GM12878 (cell line): ENCODE results near the gene MYO16. TPM values are rescaled to one million over a fixed set of nuclear protein-coding genes. Genes with fewer than 3 reads are reported as not detected.

Source experiments
- BACH1 ChIP-seq: fragments of 450-650 bp; IDR thresholded peaks from 2 replicates; pipeline ENCODE4 v1.6.1; 2017; ENCODE audit warnings: mild to moderate bottlenecking, borderline replicate concordance
- CEBPB ChIP-seq, 2 experiments: fragments of 150-350 bp in 1 of 2; IDR thresholded peaks; 2 replicates each; pipeline ENCODE4 v1.6.1; 2012 to 2014; ENCODE audit warnings: low read depth in 2 of 2, low read length in 2 of 2, borderline replicate concordance in 1 of 2, inconsistent platforms in 1 of 2
- DPF2 ChIP-seq: fragments of 450-650 bp; IDR thresholded peaks from 2 replicates; pipeline ENCODE4 v1.6.1; 2017; ENCODE audit warnings: mild to moderate bottlenecking
- EP300 ChIP-seq, 2 experiments: fragments of 150-350 bp in 1 of 2; IDR thresholded peaks; 2 replicates each; pipeline ENCODE4 v1.6.1; 2011 to 2012; ENCODE audit warnings: low read depth in 2 of 2, low read length in 2 of 2, borderline replicate concordance in 1 of 2, improper control_type of control experiment in 1 of 2, inconsistent platforms in 1 of 2; ENCODE audit not compliant: control insufficient read depth in 1 of 2
- GATAD2B ChIP-seq: fragments of 450-650 bp; conservative IDR thresholded peaks from 2 replicates; pipeline ENCODE4 v1.6.1; 2017; ENCODE audit warnings: low read depth, mild to moderate bottlenecking, moderate library complexity
- HDAC6 ChIP-seq: fragments of 200-600 bp; sonication (generic); IDR thresholded peaks from one replicate; pipeline ENCODE4 v1.8.0; 2017; ENCODE audit warnings: antibody characterized with exemption; ENCODE audit not compliant: unreplicated experiment
- IKZF1 ChIP-seq: fragments of 450-650 bp; conservative IDR thresholded peaks from 2 replicates; pipeline ENCODE4 v1.6.1; 2017; ENCODE audit warnings: antibody characterized with exemption, mild to moderate bottlenecking
- IKZF2 ChIP-seq, 2 experiments: fragments of 450-650 bp; IDR thresholded peaks; 2 replicates each; pipeline ENCODE4 v1.6.1; 2017; ENCODE audit warnings: mild to moderate bottlenecking in 2 of 2, moderate library complexity in 2 of 2
- MEF2B ChIP-seq: fragments of 450-650 bp; IDR thresholded peaks from 2 replicates; pipeline ENCODE4 v1.6.1; 2018; ENCODE audit warnings: mild to moderate bottlenecking, moderate library complexity; ENCODE audit not compliant: partially characterized antibody, poor library complexity, severe bottlenecking
- NFYA ChIP-seq: IDR thresholded peaks from 2 replicates; pipeline ENCODE4 v1.6.1; 2011; ENCODE audit warnings: low read depth, mild to moderate bottlenecking, low read length, improper control_type of control experiment, borderline replicate concordance
- PML ChIP-seq: IDR thresholded peaks from 2 replicates; pipeline ENCODE4 v1.6.1; 2012; ENCODE audit warnings: low read length, inconsistent platforms
- SMAD5 ChIP-seq: IDR thresholded peaks from 2 replicates; pipeline ENCODE4 v1.6.1; 2016; ENCODE audit warnings: antibody characterized with exemption, low read depth
- SP1 ChIP-seq: IDR thresholded peaks from one replicate; pipeline ENCODE4 v1.6.1; 2011; ENCODE audit warnings: low read depth, low read length
- SREBF1 ChIP-seq: IDR thresholded peaks from 2 replicates; pipeline ENCODE4 v1.6.1; 2012; ENCODE audit warnings: mild to moderate bottlenecking, low read length
- SRF ChIP-seq, 2 experiments: IDR thresholded peaks; 2 replicates each; pipeline ENCODE4 v1.6.1; 2011; ENCODE audit warnings: low read depth in 2 of 2, low read length in 2 of 2, mild to moderate bottlenecking in 1 of 2, moderate library complexity in 1 of 2
- ZNF384 ChIP-seq: IDR thresholded peaks from 2 replicates; pipeline ENCODE4 v1.6.1; 2012; ENCODE audit warnings: low read depth, mild to moderate bottlenecking, low read length, improper control_type of control experiment, borderline replicate concordance
- polyA plus RNA-seq, 11 experiments: library from polyadenylated mRNA; depleted of rRNA in 4 of 11; unstranded in 6 of 11; stranded (reverse) in 5 of 11; fragments of >200 nt; fragmentation: Nextera tagmentation in 4 of 11; fragmentation: Illumina TruSeq in 1 of 11; extraction: Ambion mirVana in 4 of 11; extraction: Trizol in 1 of 11; gene quantifications; 1 replicate in 1 of 11; 2 replicates in 10 of 11; pipeline versions ENCODE4 v1.2.1 to v1.2.3, GENCODE V29; 2011 to 2016; ENCODE audit warnings: inconsistent platforms in 2 of 11, missing spikeins in 2 of 11, low read depth in 1 of 11
- total RNA-seq, 4 experiments: library from RNA; depleted of rRNA in 3 of 4; stranded (reverse); fragments of >200 nt in 3 of 4; fragmentation: Illumina TruSeq in 1 of 4; extraction: Trizol in 1 of 4; gene quantifications; 2 replicates each; pipeline versions ENCODE4 v1.2.1 to v1.2.3, GENCODE V29; 2013 to 2021
- TF ChIP-seq, protein P1 (sequence below): IDR thresholded peaks from 2 replicates; pipeline ENCODE4 v1.6.1; 2011; ENCODE audit warnings: mild to moderate bottlenecking, low read depth, low read length, moderate library complexity; ENCODE audit not compliant: insufficient replicate concordance

MYO16 gene
- total and polyA plus RNA-seq, 10 of the 15 experiments (the other 5 are each of a cell fraction or from before 2014, with no cell fraction given): under 0.01 to 1.7 (median 0.05) TPM; not detected in 4

GRCh38 chr13:108667205-108667604 is 37.8 kb downstream of the MYO16 start (continued):
- TF ChIP-seq, protein P1, sequence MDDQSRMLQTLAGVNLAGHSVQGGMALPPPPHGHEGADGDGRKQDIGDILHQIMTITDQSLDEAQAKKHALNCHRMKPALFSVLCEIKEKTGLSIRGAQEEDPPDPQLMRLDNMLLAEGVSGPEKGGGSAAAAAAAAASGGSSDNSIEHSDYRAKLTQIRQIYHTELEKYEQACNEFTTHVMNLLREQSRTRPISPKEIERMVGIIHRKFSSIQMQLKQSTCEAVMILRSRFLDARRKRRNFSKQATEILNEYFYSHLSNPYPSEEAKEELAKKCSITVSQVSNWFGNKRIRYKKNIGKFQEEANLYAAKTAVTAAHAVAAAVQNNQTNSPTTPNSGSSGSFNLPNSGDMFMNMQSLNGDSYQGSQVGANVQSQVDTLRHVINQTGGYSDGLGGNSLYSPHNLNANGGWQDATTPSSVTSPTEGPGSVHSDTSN: no peak
- TF ChIP-seq GATAD2B (no peak), SP1 (no peak), DPF2 (0 out of 2 replicates have a peak, but pooled peaks have one; percentile 26), MEF2B (no peak), NFYA (no peak), SREBF1 (no peak), CEBPB (IDR thresholded peaks at IDR 0.05; ENCODE audit: borderline replicate concordance in 1 of 2, low read depth in 2 of 2, low read length in 2 of 2) (no peak), HDAC6 (no peak), SMAD5 (no peak), IKZF2 (IDR thresholded peaks at IDR 0.05) (peak in 1 of 2 experiments; percentile 33; a peak in 1 of 4 replicates), IKZF1 (no peak; the same call in 1 of the 2 replicates), EP300 (IDR thresholded peaks at IDR 0.05; ENCODE audit: borderline replicate concordance in 1 of 2, control insufficient read depth in 1 of 2, low read depth in 2 of 2, low read length in 2 of 2) (peak in 1 of 2 experiments; percentile 22; a peak in 1 of 4 replicates), SRF (IDR thresholded peaks at IDR 0.05; ENCODE audit: low read depth in 2 of 2, low read length in 2 of 2) (no peak), ZNF384 (peak; percentile 80), PML (no peak), BACH1 (no peak)
